Left ventricle myocardium superior (tissue), 1 donor: ENCODE results near the gene BLZF1. TPM values are rescaled to one million over a fixed set of nuclear protein-coding genes. Genes with fewer than 3 reads are reported as not detected.
"Not testable (repeated sequence)": the region's sequence is repeated elsewhere in the genome, so short reads cannot be mapped to it uniquely, and the experiment has no call there.

ENCODE experiments used
- ATAC-seq: fragments of 200-7000 bp; cut with Tn5 transposase; one replicate; pipeline ENCODE4 v1.9.1; 2020; ENCODE audit warnings: mild to moderate bottlenecking, moderate library complexity
- DNase-seq: peaks from one replicate; pipeline ENCODE4 v3.0.0-alpha.2; 2020
- intact Hi-C: fragments of 100-400 bp; cut with micrococcal nuclease; formaldehyde crosslinking; loops from one replicate; pipeline ENCODE4 v1.11.0; 2022
- total RNA-seq: library from RNA; stranded (reverse); fragmentation: NEBNext Ultra II Directional; extraction: Animal tissue kit (Norgen Biotek cat#: 25700); gene quantifications from one replicate; pipeline ENCODE4 v1.2.1, GENCODE V29; 2021
- donor health status: DM: no; HTN: yes; CAD: no; lungs with severe emphysema.

Gene BLZF1
- total RNA-seq, 1 donor from 2014 or later: 24.2 TPM

DNA sequence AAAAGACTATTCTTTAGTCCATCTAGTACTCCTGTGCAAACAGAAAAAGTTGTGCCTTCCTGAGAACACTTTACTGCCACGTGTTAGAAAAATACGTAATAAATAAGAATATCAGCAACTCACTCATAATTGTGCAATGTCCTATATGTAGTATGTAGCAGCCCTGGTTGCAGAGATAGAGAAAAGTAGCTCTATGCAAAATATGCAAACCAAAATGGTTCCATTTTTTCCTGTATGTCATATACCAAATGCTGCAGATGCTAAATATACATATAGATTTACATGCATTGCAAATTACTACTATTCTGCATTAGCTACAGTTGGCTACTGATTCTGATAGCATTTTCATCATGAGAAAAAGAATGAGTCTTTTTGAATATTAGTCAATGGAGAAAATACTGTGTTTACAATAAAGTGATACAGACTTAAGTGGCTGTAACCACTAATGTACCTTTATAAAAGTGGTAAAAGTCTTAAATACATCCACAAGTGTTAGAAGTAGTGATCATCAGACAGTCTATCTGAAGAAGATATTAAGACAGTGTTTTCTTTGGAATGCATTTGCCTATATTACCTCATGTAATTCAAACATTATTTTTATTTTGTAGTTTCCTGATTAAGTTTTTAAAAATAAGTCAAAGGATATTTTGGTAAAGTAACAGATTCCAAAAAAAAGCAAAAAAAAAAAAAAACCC, 20.2 kb upstream of the BLZF1 start:
- no peak for DNase-seq

GRCh38 chr1:169348383-169349036, 19.5 kb upstream of the BLZF1 start:
- DNase-seq (no peak), ATAC-seq (no peak)
- intact Hi-C loops: loop anchor here (2.0 kb wide), 1 partner anchor 746 kb away; no protein-coding TSS in a partner anchor

More for the DNA sequence above, 20.2 kb upstream of the BLZF1 start:
- ATAC-seq: no peak
- intact Hi-C loops: loop anchor here (2.0 kb wide), 1 partner anchor 745 kb away; no protein-coding TSS in a partner anchor

DNA sequence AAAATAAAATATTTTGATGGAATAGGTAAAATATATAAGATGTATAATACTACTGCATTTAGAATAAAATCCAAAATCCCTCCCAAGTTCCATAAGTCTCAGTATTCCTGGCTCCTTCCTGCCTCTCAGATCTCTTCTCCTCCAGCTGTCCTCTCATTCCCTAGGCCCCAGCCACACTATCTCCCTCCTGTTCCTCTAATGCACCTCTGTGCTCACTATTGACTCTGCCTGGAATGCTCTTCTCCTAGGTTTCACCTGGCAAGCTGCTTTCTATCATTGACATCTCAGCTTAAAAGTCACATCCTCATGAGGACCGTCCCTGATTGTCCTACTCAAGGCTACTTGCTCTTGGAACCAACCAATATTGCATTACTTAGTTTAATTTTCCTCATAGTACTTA, 7.6 kb upstream of the BLZF1 start:
- intact Hi-C loops: no loop called here
- no peak for DNase-seq
- ATAC-seq: no peak

DNA sequence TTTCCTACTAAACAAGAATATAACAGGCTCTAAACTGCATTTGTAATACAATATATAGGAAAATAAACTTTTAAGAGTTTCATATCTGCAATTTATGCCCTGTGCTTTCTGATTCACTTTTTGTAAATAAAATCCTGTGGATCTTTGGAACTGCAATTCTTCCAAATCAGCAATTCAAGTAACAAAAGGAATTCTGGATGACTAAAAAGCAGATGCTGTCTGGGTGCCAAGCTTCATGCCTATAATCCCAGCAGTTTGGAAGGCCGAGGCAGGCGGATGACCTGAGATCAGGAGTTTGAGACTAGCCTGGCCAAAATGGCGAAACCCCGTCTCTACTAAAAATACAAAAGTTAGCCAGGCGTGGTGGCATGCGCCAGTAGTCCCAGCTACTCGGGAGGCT, 6.7 kb upstream of the BLZF1 start:
- intact Hi-C loops: no loop called here

GRCh38 chr1:169363046-169363730, 4.8 kb upstream of the BLZF1 start:
- intact Hi-C loops: no loop called here
- no peak for ATAC-seq
- DNase-seq: no peak

More for the DNA sequence above, 6.7 kb upstream of the BLZF1 start:
- DNase-seq (no peak), ATAC-seq (no peak)

- DNase-seq: no peak
- intact Hi-C loops: no loop called here
- ATAC-seq: no peak
These were observed 3.0 kb upstream of the BLZF1 start for GRCh38 chr1:169364948-169365347.

DNA sequence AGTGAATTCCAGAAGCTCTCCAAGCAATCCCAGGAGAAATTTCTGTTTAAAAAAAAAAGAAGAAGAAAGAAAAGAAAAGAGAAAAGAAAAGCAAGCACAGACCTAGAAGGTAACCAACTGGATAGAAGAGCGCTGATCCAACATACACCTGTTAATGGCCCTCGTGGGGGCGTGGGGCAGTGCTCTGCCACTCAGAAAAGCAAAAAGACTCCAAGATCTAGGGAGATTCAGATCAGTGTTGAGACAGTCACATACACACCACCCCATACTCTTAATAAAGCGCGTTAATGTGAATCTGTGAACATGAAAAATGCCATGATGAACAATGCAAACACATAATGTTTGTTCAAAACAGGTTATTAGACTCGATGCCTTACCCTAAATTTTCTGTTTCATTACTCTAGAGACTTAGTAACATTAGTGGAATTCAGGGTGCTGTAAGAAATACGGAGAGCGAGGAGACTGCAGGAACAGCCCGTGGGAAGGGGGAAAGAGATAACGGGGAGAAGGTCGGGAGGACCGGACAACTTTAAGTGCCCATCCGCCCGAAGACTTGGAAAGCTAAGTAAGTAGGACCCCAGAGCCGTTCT, 804 bp upstream of the BLZF1 start:
- no peak for ATAC-seq
- intact Hi-C loops: no loop called here
- DNase-seq: no peak

DNA sequence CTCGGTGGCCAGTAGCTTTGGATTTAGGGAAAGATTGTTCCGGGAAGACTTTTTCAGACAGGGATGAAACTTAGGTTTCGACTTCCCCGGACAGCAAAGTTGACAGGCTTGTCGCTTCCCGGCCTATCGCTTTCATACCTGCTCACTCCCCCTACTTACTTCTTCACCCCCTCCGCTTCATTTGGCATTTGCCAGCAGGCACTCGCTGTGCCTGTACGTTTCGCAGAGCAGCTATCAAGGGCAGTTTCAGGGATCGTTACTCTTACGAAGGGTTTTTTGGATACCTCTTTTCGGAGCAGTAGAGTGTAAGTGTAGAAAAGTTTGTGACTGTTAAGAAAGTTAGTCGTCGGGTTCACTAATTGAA, 393 bp downstream of the BLZF1 start:
- ATAC-seq: peak; percentile 6
- no peak for DNase-seq
- intact Hi-C loops: no loop called here

DNA sequence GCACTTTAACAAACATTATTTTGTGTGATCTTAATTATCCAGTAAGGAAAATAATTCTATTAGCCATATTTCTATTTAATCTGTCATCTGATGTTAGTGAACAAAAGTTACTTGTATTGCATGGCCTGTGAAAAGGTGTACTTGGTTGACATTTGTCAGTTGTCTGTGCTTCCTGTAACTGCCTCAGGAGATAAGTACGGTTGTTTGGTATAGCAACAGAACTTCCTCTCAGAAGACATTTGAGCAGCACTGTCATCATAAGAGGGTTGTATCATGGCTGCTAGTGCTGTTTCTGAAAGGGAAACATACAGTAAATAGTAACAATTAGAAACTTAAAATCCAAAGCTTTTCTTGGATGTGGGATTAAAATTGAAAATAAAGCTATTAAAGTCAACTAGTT, 3.4 kb downstream of the BLZF1 start:
- no peak for ATAC-seq
- no peak for DNase-seq
- intact Hi-C loops: no loop called here

- intact Hi-C loops: no loop called here
- DNase-seq: no peak
- no peak for ATAC-seq
These were observed 13.2 kb downstream of the BLZF1 start for GRCh38 chr1:169381162-169381561.

DNA sequence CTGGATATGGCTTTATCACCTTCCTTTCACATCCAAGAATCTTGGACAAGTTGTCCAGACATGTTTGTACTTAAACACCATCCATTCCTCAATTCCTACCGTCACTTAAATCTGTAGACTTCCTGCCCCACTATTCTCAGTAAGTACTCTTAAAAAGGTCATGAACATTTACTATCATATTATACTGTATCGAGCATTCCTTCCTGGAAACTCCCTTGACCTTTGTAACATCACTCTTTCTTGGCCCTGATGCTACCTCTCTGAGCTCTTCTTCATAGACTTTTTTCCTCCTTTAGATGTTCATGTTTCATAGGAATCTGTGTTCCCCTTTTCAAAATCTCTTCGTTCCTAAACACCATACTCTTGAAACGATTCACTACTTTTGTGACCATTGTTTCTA, 15.5 kb downstream of the BLZF1 start:
- DNase-seq (no peak), ATAC-seq (no peak)
- intact Hi-C loops: no loop called here

- ATAC-seq (no peak), DNase-seq (no peak)
- intact Hi-C loops: no loop called here
These were observed 19.4 kb downstream of the BLZF1 start for GRCh38 chr1:169387399-169387798.

- DNase-seq: no peak
- intact Hi-C loops: no loop called here
- no peak for ATAC-seq
These were observed 22.3 kb downstream of the BLZF1 start for GRCh38 chr1:169390303-169390702.

DNA sequence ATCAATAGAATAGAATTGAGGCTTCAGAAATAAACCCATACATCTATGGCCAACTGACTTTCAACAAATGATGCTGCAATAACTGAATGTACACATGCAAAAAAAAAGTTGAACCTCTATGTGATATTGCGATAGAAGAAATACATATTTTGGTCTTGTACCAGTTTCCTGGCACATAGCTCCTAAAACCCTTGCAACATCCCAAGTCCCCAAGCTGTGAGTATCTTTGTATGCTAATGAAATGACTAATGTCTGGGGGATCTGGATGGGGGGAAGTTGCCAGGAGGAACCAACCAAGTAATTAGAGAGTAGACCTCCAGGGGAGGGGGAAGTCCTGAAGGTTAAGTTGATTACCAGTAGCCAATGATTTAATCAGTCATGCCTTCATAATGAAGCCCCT, 24.4 kb downstream of the BLZF1 start:
- DNase-seq: no peak
- intact Hi-C loops: no loop called here
- ATAC-seq: no peak

- ATAC-seq: no peak
- DNase-seq: no peak
- intact Hi-C loops: no loop called here
These were observed 28.0 kb downstream of the BLZF1 start for GRCh38 chr1:169395955-169396354.

DNA sequence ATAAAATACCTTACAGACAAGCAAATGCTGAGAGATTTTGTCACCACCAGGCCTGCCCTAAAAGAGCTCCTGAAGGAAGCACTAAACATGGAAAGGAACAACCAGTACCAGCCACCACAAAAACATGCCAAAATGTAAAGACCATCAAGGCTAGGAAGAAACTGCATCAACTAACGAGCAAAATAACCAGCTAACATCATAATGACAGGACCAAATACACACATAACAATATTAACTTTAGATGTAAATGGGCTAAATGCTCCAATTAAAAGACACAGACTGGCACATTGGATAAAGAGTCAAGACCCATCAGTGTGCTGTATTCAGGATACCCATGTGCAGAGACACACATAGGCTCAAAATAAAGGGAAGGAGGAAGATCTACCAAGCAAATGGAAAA, 34.6 kb downstream of the BLZF1 start:
- ATAC-seq, intact Hi-C loops, DNase-seq: not testable (repeated sequence)

DNA sequence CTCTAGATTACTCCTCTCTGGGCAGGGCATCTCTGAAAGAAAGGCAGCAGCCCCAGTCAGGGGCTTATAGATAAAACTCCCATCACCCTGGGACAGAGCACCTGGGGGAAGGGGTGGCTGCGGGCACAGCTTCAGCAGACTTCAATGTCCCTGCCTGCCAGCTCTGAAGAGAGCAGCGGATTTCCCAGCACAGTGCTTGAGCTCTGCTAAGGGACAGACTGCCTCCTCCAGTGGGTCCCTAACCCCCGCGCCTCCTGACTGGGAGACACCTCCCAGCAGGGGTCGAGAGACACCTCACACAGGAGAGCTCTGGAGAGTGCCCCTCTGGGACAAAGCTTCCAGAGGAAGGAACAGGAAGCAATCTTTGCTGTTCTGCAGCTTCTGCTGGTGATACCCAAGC, 40.3 kb downstream of the BLZF1 start:
- intact Hi-C loops, ATAC-seq, DNase-seq: not testable (repeated sequence)

DNA sequence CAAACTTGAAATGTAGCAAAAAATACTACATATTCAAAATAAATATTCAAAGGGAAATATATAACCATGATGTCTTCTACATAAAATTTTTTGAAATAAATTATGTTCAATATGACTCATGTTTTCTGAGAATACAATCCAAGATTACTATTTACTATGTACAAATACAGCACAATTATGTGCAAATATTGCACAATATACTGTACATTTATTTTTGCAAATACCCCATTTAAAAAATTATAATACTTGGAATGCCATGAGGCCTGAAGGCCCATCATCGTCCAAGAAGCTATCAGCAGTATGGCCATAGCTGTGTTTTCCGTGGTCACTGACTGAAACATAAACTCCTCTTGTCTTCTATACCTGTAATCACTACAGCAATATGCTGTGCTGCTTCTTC, 47.0 kb downstream of the BLZF1 start:
- no peak for ATAC-seq
- intact Hi-C loops: no loop called here
- DNase-seq: no peak

DNA sequence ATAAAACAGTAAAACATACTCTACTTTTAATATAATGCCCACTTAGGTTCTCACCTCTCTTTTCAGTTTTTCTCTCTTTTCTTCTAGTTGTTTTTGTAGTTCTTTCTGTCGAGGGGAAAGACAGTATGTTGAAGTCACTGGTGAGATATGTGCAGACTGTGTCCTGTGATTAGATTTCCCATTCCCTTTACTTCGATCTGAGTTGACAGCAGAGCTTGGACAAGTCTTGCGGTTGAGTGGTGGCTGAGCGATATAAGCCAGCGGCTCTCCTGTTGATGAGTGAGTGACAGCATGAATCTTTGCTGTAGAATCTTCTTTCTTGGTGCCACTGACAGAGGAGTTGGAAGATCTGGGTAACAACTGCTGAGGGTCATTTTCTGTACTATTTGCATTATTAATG, 53.3 kb downstream of the BLZF1 start:
- intact Hi-C loops: no loop called here
- ATAC-seq (no peak), DNase-seq (no peak)

DNA sequence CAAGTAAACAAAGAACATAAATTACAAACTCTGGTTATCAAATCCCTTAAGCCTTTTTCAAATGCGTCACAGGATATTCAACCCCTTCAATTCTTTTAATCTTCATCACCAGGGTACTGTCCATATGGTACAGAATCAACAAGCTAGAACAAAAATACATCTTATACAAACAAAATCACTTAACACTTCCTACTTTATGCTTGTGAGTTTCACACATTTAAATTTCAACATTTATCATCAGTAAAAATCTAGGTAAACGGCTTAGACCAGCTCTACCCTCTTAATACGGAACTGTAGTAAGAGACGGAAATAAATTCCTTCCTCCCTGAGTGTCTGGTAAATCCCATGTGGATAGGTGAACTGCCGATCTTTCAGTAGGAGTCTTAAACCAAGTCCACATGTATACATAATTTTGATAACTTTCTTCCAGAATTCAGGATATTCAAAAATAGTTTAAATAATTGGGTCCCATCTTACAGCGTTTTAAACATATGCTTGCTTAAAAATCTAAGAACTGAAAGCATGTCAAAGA, 58.2 kb downstream of the BLZF1 start:
- DNase-seq: no peak
- no peak for ATAC-seq
- intact Hi-C loops: no loop called here
